ENCODE measurements around the gene STMN1.

GRCh38 chr1:25880518-25880917 lies 25.7 kb downstream of the STMN1 start:
- TF ChIP-seq CTCF (IDR thresholded peaks at IDR 0.05) = no peak
- TF ChIP-seq POLR2AphosphoS5 (IDR thresholded peaks at IDR 0.05) = no peak
- TF ChIP-seq POLR2A (IDR thresholded peaks at IDR 0.05; ENCODE audit: low read depth) = no peak

Data from esophagus muscularis mucosa (tissue), 3 donors.